C1 segment of cervical spinal cord (tissue), 14 donors: ENCODE data around the gene GIGYF2.
A peak's percentile ranks its signal among the peaks of the same experiment; 100 is the strongest.
"Not testable (repeated sequence)": the region's sequence is repeated elsewhere in the genome, so short reads cannot be mapped to it uniquely, and the experiment has no call there.

Experiments
- DNase-seq, 14 donors: peaks; one replicate each; lab custom pipeline; 2025; lab: John Stamatoyannopoulos, UW

The GIGYF2 gene

DNA sequence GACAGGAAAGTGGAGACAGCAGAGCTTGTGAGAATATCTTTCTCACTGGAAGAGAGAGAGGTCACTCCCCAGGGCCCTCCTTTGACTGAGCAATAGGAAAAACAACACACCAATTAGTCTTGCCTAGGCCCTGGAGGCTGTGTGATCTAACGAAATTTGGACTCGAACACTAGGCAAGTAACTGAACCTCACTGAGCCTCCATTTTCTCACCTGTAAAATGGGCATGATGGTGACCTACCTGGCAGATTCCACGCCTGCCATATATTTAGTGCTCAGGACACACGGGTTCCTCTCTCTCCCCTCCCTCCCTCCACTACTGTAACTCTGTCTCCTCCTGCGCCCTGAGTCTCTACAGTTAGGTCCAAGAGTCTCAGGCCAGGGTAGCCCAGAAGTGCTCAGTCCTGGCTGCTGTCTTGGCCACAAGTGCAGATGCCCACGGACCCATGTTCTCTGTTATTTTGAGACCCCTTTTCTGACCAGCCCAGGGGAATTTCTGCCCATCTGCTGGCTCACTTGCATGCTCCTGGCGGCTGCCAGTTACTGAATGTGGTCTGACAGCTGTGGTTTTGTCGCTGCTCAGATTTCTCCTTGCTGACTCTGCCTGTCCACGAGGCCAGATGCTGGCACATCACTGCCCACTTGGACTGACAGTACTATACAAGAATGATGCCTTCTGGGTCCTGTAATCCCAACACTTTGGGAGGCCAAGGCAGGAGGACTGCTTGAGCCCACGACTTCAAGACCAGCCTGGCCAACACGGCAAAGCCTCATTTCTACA lies 9.6 kb upstream of the GIGYF2 start:
- DNase-seq: no peak

DNA sequence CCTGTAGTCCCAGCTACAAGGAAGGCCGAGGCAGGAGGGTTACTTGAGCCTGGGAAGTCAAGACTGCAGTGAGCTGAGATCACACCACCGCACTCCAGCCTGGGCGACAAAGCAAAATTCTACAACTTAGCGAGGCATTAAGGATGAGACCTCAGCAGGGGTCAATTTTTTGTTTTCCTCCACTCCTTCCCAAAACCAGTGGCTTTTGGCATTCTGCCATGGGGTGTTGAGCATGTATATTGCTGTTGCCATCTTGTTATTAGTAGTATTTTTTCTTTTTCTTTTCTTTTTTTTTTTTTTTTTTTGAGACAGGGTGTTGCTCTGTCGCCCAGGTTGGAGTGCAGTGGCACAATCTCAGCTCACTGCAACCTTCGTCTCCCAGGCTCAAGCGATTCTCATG lies 8.9 kb upstream of the GIGYF2 start:
- no peak for DNase-seq

DNA sequence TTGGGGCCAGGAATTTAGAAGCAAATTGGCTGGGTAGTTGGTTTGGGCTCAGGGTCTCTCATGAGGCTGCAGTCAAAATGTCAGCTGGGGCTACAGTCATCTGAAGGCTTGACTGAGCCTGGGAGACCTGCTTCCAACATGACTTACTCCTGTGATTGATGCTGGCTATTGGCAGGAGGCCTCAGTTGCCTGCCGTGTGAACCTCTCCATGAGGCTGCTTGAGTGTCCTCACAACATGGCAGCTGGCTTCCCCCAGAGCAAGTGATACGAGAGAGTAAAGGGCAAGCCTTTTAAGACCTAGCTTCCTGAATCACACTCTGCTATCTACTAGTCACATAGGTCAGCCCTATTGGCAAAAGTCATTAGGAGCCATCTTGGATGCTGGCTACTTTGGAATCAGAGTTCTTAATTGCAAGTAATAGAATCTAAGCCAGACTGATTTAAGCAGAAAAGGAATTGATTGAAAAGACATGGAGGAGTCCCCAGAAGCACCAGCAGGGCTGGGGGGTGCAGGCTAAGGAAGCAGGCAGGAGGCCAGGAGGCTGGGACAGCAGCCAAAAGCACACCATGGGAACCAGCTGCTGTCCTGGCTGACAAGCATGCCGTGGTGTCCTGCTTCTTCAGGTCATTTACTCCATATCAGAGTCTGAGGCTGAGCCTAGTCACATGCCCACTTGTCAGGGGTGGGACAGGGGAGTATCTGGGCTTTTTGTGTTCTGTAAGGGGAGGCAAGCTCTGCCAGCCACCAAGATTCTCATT lies 7.8 kb upstream of the GIGYF2 start:
- DNase-seq: peak in 9 of 14 donors; percentile 14 to 65 (median 47)

DNA sequence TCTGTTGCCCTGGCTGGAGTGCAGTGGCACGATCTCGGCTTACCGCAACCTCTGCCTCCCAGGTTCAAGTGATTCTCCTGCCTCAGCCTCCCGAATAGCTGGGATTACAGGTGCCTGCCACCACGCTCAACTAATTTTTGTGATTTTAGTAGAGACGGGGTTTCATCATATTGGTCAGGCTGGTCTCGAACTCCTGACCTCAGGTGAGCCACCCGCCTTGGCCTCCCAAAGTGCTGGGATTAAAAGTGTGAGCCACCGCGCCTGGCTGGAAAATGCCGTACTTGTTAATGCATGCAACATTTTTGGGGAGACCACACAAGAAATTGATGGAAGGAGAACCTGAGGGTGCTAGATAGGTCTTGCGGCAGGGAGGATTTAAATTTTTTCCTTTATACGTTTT lies 6.0 kb upstream of the GIGYF2 start:
- not testable (repeated sequence) for DNase-seq

DNA sequence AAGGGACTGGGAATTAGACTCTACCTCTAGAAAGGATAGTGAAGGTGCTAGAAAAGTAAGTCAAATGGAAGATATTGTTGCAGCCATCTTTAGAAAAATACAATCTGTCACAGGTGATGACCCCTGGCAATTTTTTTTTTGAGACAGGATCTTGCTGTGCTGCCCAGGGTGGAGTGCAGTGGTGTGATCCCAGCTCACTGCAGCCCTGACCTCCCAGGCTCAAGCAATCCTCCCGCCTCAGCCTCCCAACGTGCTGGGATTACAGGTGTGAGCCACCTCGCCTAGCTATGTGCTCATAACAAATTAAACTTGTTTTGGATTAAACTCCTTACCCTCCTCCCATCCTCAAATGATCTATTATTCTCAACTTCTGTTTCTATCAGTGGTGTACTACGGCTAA lies 3.8 kb upstream of the GIGYF2 start:
- DNase-seq: no peak

DNA sequence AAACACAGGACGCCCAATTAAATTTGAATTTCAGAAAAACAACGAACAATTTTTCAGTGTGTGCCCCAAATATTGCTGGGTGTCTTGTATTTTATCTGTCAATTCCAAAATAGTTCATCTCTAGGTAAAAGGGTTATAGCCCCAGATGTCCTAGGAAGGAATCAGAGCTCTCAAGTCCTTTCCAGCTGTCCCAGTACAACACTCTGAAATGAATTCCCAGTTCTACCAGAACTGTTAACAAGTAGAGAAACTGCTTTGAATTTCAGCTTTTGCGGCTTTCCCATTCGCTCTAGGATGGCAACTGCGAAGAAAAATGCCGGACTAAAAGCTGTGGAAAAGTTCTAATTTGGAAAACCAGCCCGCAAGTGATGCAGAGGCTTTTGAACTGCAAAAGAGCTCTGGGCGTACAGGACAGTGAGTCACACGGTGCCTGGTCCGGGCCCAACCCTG lies 497 bp upstream of the GIGYF2 start:
- DNase-seq: no peak

DNA sequence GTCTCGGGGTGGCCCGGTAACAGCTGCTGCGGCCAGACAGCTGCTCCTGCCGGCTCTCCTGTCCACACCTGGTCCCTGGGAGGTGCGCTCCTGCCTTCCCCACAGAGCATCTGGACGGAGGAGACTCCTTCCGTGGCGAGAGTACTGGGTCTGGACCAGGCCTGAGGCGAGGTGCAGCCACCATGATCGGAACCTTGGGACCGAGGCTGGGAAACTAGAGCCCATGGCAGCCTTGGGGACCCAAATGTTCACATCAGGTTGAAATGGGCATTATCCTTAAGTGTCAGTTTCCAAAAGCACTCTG lies 628 bp downstream of the GIGYF2 start:
- DNase-seq: peak in 2 of 14 donors; percentile 47 to 70

DNA sequence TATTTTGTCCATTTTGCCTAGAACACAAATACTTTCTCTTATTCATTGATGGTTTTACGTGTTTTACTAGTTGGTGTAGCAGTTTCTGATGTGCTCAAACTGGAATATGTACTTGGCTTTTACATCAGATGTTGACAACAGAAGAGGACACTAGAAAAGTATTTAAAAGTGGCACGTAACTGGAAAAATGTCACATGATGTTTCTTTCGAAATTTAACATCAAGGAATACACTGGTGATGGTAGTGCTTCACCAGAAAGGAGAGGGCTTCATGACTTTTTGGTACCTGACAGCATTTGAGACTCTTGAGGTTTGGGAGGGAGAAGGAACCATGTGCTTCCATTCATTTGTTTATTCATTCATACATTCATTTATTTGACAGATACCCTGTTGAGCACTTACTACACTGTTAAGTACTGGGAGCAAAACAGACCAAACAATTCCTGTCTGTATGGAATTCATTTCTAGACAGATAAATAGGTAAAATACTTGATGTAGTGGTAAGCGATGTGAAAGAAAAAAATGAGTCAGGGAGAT lies 1.5 kb downstream of the GIGYF2 start:
- DNase-seq: no peak

DNA sequence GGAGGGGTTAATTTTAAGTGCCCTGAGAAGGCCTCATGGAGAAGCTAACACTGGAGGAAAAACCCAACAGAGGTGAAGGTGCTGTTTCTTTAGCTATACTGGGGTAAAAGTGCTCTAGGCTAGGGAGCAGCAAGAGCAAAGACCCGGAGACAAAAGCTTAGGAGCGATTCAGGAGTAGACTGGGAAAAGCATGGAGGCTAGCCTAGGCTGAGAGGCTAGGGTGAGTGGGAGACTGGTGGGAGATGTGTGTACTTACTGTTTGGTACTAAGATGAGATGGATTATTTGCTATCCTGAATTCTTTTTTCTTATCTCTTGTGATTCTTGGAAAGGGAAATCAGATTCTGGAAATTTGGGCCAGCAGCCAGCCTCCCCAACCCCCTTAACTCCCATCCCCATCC lies 2.0 kb downstream of the GIGYF2 start:
- no peak for DNase-seq

DNA sequence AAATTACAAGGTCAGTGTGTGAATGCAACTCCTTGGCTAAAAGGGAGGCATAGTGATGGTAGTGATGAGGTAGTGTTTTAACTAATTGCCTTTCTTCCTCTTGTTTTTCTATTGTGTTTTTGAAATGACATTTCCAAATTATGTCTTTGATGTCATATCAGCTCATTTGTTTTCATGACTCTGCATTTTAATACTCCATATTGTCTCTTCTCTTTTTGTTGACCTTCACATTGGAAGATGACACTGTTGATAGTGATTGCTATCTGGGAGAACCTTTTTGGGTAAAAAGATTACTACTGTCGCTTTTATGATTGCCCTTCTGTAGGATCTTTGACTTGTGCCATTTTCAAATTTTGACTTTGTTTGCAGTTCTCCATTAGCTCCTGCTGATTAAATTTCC lies 3.0 kb downstream of the GIGYF2 start:
- no peak for DNase-seq

DNA sequence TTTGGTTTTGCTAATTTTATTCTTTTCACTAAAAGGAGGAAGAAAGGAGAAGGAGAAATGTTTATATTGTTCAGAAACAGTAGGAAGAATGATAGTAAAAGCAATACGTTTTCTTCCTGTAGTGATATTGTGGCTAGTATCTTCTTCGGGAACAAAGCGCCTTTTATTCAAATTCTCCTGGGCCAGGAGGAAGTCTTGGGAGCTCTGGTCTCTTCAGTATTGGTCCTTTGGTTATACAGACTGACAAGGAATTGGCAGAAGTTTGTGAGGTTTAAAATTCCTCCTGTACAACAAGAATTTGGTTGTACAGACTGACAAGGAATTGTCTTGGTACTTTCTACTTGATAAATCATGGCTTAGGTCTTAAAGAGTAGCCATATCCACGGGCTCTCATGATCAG lies 9.9 kb downstream of the GIGYF2 start:
- DNase-seq: no peak

DNA sequence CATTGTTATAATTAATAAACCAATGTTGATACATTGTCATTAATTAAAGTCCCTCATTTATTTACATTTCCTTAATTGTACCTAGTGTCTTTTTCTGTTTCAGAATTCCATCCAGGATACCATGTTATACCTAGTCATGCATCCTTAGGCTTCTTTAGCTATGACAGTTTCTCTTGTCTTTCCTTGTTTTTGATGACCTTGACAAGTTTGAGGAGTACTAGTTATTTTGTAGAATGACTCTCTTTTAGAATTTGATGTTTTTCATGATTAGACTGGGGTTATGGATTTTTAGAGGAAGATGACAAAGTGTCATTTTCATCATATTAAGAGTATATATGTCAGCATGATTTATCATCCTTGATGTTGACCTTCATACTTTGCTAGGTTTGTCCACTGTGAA lies 16.4 kb downstream of the GIGYF2 start:
- no peak for DNase-seq

DNA sequence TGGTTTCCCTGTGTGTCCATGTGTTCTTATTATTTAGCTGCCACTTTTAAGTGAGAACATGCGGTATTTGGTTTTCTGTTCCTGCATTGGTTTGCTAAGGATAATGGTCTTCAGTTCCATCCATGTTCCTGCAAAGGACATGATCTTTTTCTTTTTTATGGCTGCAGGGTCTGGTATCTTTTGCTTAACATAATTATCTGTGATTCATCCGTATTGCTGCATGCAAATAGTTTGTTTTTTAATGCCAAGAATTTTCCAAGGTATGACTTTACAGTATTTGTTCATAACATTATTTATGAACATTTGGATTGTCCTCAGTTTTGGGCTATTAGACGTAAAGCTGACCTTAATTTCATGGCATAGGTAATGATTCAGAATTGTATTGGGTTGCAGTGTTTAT lies 17.8 kb downstream of the GIGYF2 start:
- no peak for DNase-seq

DNA sequence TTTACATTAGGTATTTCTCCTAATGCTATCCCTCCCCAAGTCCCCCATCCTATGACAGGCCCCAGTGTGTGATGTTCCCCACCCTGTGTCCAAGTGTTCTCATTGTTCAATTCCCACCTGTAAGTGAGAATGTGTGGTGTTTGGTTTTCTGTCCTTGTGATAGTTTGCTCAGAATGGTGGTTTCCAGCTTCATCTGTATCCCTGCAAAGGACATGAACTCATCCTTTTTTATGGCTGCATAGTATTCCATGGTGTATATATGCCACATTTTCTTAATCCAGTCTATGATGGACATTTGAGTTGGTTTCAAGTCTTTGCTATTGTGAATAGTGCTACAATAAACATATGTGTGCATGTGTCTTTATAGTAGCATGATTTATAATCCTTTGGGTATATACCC lies 22.9 kb downstream of the GIGYF2 start:
- not testable (repeated sequence) for DNase-seq

DNA sequence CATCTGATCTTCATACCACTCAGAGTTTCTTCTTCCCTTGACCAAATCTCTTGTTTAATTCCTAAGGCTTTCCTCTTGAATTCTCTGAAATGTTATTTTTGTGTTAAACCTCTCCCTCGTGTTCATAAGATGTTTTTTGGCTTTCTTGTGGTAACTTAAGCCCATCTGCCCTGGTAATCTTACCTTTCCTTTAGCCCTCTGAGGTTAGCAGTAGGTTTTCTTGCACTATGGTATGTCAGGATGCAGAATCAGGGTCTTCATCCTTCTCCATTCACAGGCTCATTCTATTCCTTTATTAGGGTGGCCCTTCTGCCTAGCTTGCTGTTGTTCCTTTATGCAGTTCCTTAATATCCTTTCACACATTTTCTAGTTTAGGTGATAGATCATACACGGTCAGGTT lies 24.1 kb downstream of the GIGYF2 start:
- DNase-seq: no peak

DNA sequence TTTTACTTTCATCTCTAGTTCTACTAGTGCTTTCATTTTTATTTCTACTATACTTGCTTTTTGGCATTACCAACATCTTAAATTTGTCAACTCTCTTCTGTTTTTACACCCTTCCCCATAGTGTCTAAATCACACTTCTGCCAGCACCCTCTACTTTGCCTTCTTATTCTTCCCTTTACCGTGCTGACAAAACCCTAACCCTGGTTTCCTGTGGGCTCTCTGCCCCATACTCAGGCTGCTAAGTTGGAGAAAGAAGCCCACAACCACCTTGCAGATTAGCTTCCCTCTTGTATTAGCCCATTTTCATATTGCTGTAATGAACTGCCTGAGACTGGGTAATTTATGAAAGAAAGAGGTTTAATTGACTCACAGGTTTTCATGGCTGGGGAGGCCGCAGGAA lies 24.8 kb downstream of the GIGYF2 start:
- no peak for DNase-seq

DNA sequence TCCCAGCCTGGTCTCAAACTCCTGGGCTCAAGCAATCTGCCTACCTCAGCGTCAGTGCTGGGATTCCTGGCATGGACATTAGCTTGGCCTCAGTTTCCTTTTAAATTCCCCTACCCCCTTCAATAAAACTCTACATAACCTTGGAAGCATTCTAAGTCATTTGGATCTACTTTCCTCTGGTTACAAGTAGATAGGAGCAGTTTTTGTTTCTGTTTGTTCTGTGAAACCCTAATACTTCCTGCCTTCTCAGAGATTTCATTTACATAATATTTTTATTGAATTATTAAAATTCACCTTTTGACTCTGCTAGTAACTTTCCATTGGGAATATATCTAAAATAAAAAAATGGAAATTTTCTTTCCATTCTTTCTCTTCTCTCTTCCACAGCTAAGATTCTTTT lies 25.9 kb downstream of the GIGYF2 start:
- no peak for DNase-seq

DNA sequence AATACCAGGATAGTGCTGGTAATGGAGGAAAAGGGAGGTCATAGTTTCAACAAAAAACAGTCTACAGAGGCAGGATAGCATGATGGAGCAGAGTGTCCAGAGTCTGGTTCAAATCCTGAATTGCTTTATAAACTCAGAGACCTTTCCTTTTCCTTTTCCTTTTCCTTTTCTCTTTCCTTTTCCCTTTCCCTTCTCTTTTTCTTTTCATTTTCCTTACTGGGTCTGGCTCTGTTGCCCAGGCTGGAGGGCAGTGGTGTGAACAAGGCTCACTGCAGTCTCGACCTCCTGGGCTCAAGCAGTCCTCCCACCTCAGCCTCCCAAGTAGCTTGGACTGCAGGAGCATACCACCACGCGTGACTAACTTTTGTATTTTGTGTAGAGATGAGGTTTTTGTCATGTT lies 31.7 kb downstream of the GIGYF2 start:
- no peak for DNase-seq

DNA sequence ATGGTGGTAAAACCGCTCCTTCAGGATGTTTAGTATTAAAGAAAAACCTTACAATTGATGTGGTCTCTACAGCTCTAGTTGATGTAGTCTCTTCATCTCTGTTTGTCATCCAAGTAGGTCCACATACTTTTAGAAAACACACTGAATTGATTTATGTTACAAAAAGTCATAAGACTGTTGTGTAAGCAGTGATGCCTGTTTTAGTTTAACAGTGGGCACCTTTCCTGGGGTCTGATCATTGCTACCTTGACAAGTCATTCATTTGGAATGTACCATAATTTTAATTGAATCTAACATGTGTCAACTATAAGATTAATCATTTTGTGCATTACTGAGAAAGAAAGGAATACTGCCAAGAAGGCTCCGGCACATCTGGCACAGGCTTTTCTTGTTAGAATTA lies 34.3 kb downstream of the GIGYF2 start:
- no peak for DNase-seq

DNA sequence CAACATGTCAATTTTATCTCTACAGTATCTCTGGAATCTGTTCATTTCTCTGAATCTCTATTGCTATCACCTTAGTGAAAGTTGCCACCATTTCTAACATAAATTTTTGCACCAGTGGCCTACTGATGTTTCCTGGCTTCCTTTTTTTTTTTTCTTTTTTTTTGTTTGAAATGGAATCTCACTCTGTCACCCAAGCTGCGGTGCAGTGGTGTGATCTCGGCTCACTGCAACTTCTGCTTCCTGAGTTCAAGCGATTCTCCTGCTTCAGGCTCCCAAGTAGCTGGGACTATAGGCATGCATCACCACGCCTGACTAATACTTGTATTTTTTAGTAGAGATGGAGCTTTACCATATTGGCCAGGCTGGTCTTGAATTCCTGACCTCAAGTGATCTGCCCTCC lies 44.2 kb downstream of the GIGYF2 start:
- DNase-seq: no peak

DNA sequence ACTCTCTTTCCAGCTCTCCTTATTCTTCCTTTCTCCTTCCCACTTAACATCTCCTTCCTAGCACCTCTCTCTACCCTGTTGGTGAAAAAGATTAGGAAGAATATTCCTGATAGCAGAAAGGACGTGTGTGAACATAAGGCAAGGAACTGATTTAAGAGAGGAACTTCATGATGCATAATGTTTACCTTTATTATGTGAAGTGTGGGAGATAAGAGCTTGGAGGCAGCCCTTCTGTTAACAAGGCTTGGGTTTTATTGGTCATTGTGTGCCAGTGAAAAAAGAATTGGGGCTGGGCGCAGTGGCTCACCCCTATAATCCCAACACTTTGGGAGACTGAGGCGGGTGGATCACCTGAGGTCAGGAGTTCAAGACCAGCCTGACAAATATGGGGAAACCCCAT lies 44.8 kb downstream of the GIGYF2 start:
- DNase-seq: no peak

DNA sequence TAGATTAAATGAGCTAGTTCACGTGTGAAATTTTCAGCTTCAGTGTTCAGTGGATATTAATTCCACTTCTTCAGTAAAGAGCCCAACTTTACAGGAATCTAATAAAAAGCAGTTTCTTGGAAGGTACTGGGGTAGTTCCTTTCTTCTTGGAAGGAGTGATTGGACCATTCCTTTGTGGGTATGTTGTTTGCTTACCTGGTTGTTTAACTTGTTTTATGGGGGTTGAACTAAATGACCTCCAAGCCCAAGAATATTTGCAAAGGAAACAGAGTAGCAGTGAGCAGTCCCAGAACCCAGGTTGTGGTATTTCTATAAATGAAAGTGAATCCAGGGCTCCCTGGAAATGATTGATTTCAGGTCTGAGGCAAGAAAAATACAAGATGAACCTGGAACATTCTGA lies 47.8 kb downstream of the GIGYF2 start:
- DNase-seq: no peak

DNA sequence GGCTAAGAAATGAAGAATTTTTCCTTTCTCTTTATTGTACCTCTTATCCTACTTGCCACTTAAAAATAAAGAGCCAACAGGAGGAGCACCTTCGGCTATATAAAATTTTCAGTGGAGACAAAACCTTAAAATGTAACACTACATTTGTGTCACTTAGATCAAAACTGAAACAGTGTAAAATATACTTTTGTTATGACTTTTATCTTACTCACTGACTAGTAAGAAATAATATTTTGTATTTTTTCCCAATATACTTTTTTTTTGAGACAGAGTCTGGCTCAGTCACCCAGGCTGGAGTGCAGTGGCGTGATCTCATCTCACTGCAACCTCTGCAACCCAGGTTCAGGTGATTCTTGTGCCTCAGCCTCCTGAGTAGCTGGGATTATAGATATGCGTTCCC lies 50.9 kb downstream of the GIGYF2 start:
- no peak for DNase-seq
